ENCODE measurements around the gene DUSP9.
"Not testable (repeated sequence)": the region's sequence is repeated elsewhere in the genome, so short reads cannot be mapped to it uniquely, and the experiment has no call there.

Gene DUSP9

GRCh38 chrX:153669901-153670731 lies 23.1 kb downstream of the DUSP9 start:
- FAIRE-seq (no peak), DNase-seq (ENCODE audit: insufficient read length, low spot score) (no peak)
- TF ChIP-seq POU2F2 (IDR thresholded peaks at IDR 0.05; ENCODE audit: low read depth, low read length): no peak
- TF ChIP-seq PAX5 (IDR thresholded peaks at IDR 0.05; ENCODE audit: insufficient read depth, low read length, severe bottlenecking): no peak
- TF ChIP-seq POLR2A (IDR thresholded peaks at IDR 0.05; ENCODE audit: low read depth, low read length): no peak
- TF ChIP-seq SPI1 (IDR thresholded peaks at IDR 0.05; ENCODE audit: low read depth, low read length): no peak

GRCh38 chrX:153670748-153671588 lies 24.0 kb downstream of the DUSP9 start:
- DNase-seq (ENCODE audit: insufficient read length, low spot score) (no peak), FAIRE-seq (no peak)
- no peak for TF ChIP-seq POLR2AphosphoS5 (IDR thresholded peaks at IDR 0.05; ENCODE audit: low read depth, low read length)
- no peak for TF ChIP-seq SPI1 (IDR thresholded peaks at IDR 0.05; ENCODE audit: low read depth, low read length)
- no peak for TF ChIP-seq TAF1 (IDR thresholded peaks at IDR 0.05; ENCODE audit: low read depth, low read length)

GRCh38 chrX:153671589-153672530 lies 24.9 kb downstream of the DUSP9 start:
- no peak for FAIRE-seq
- no peak for DNase-seq (ENCODE audit: insufficient read length, low spot score)
- TF ChIP-seq POU2F2 (IDR thresholded peaks at IDR 0.05; ENCODE audit: low read depth, low read length) (no peak), POLR2A (IDR thresholded peaks at IDR 0.05; ENCODE audit: low read depth, low read length) (no peak), POLR2AphosphoS5 (IDR thresholded peaks at IDR 0.05; ENCODE audit: low read depth, low read length) (no peak), PAX5 (IDR thresholded peaks at IDR 0.05; ENCODE audit: insufficient read depth, low read length, severe bottlenecking) (no peak), SPI1 (IDR thresholded peaks at IDR 0.05; ENCODE audit: low read depth, low read length) (no peak), TAF1 (IDR thresholded peaks at IDR 0.05; ENCODE audit: low read depth, low read length) (no peak)

GRCh38 chrX:153672531-153673427 lies 25.8 kb downstream of the DUSP9 start:
- DNase-seq (ENCODE audit: insufficient read length, low spot score) (no peak), FAIRE-seq (peak; percentile 5)
- TF ChIP-seq PAX5 (IDR thresholded peaks at IDR 0.05; ENCODE audit: insufficient read depth, low read length, severe bottlenecking): no peak
- TF ChIP-seq POU2F2 (IDR thresholded peaks at IDR 0.05; ENCODE audit: low read depth, low read length): no peak
- TF ChIP-seq TAF1 (IDR thresholded peaks at IDR 0.05; ENCODE audit: low read depth, low read length): no peak
- TF ChIP-seq POLR2AphosphoS5 (IDR thresholded peaks at IDR 0.05; ENCODE audit: low read depth, low read length): no peak
- TF ChIP-seq POLR2A (IDR thresholded peaks at IDR 0.05; ENCODE audit: low read depth, low read length): no peak

- no peak for FAIRE-seq
These were observed 26.6 kb downstream of the DUSP9 start, which contains the start of gene PNCK for GRCh38 chrX:153673428-153674218. PNCK (minus strand) TSS chrX:153673813; CDS start chrX:153673076, 737 bp downstream.

GRCh38 chrX:153674219-153674851 lies 27.3 kb downstream of the DUSP9 start:
- FAIRE-seq (no peak), DNase-seq (ENCODE audit: insufficient read length, low spot score) (no peak)
- no peak for TF ChIP-seq SPI1 (IDR thresholded peaks at IDR 0.05; ENCODE audit: low read depth, low read length)

More at GRCh38 chrX:153673428-153674218, 26.6 kb downstream of the DUSP9 start, which contains the start of gene PNCK:
- no peak for DNase-seq (ENCODE audit: insufficient read length, low spot score)
- TF ChIP-seq POLR2A (IDR thresholded peaks at IDR 0.05; ENCODE audit: low read depth, low read length) (no peak), POU2F2 (IDR thresholded peaks at IDR 0.05; ENCODE audit: low read depth, low read length) (no peak), TAF1 (IDR thresholded peaks at IDR 0.05; ENCODE audit: low read depth, low read length) (no peak), SPI1 (IDR thresholded peaks at IDR 0.05; ENCODE audit: low read depth, low read length) (no peak)

GRCh38 chrX:153681175-153681574 lies 34.2 kb downstream of the DUSP9 start:
- TF ChIP-seq POU2F2 (IDR thresholded peaks at IDR 0.05; ENCODE audit: low read depth, low read length) (no peak), POLR2A (IDR thresholded peaks at IDR 0.05; ENCODE audit: low read depth, low read length) (no peak), POLR2AphosphoS5 (IDR thresholded peaks at IDR 0.05; ENCODE audit: low read depth, low read length) (no peak), PAX5 (IDR thresholded peaks at IDR 0.05; ENCODE audit: insufficient read depth, low read length, severe bottlenecking) (no peak), SPI1 (IDR thresholded peaks at IDR 0.05; ENCODE audit: low read depth, low read length) (no peak), TAF1 (IDR thresholded peaks at IDR 0.05; ENCODE audit: low read depth, low read length) (no peak)
- DNase-seq (ENCODE audit: insufficient read length, low spot score) (no peak), FAIRE-seq (no peak)

GRCh38 chrX:153683486-153683885 lies 36.5 kb downstream of the DUSP9 start:
- not testable (repeated sequence) for FAIRE-seq; DNase-seq (ENCODE audit: insufficient read length, low spot score)
